Panc1 (cell line): ENCODE data around the gene RHBG.

Experiments used
- CTCF ChIP-seq: fragments of 450-650 bp; IDR thresholded peaks from 2 replicates; pipeline ENCODE4 v1.5.1; 2017; ENCODE audit warnings: mild to moderate bottlenecking
- POLR2AphosphoS5 ChIP-seq: IDR thresholded peaks from 2 replicates; pipeline ENCODE4 v1.6.1; 2012; ENCODE audit warnings: mild to moderate bottlenecking, low read depth, low read length, moderate library complexity
- REST ChIP-seq, 2 experiments: IDR thresholded peaks; 2 replicates each; pipeline ENCODE4 v1.6.1; 2011 to 2012; ENCODE audit warnings: low read depth in 2 of 2, control low read depth in 1 of 2, low read length in 1 of 2, mild to moderate bottlenecking in 1 of 2, moderate library complexity in 1 of 2; ENCODE audit not compliant: insufficient read depth in 1 of 2
- SIN3A ChIP-seq: IDR thresholded peaks from 2 replicates; pipeline ENCODE4 v1.6.1; 2012; ENCODE audit warnings: low read depth, mild to moderate bottlenecking, low read length, moderate library complexity, borderline replicate concordance; ENCODE audit not compliant: insufficient read depth
- TCF7L2 ChIP-seq: IDR thresholded peaks from 2 replicates; pipeline ENCODE4 v1.6.1; 2011; ENCODE audit warnings: mild to moderate bottlenecking, low read depth, low read length, inconsistent platforms

GRCh38 chr1:156382561-156382960, 13.6 kb downstream of the RHBG start:
- TF ChIP-seq REST (IDR thresholded peaks at IDR 0.05; ENCODE audit: insufficient read depth in 1 of 2, low read depth in 2 of 2, low read length in 1 of 2): no peak
- TF ChIP-seq CTCF: no peak
- TF ChIP-seq POLR2AphosphoS5: no peak
- no peak for TF ChIP-seq TCF7L2
- no peak for TF ChIP-seq SIN3A
